Smooth muscle cell (in vitro differentiated cells): ENCODE results near the gene ANO2. TPM values are rescaled to one million over a fixed set of nuclear protein-coding genes. Genes with fewer than 3 reads are reported as not detected.

ENCODE experiments used
- DNase-seq: peaks from one replicate; lab custom pipeline; 2025; ENCODE audit not compliant: unreplicated experiment; lab: John Stamatoyannopoulos, UW
- H2AFZ ChIP-seq: fragments of 200-600 bp; sonication (generic); 2 replicates; pipeline ENCODE4 v1.6.0; 2016; ENCODE audit warnings: antibody characterized with exemption, low read depth, mild to moderate bottlenecking
- H3F3A ChIP-seq: fragments of 200-600 bp; sonication (generic); 2 replicates; pipeline ENCODE4 v1.6.0; 2017; ENCODE audit warnings: antibody characterized with exemption, low read depth
- H3K27ac ChIP-seq: fragments of 200-600 bp; sonication (generic); 2 replicates; pipeline ENCODE4 v1.5.1; 2016; ENCODE audit warnings: low read depth, mild to moderate bottlenecking
- H3K27me3 ChIP-seq: fragments of 200-600 bp; sonication (generic); 2 replicates; pipeline ENCODE4 v1.6.1; 2016; ENCODE audit warnings: low read depth, mild to moderate bottlenecking
- H3K36me3 ChIP-seq: fragments of 200-600 bp; sonication (generic); 2 replicates; pipeline ENCODE4 v1.5.1; 2016; ENCODE audit warnings: low read depth
- H3K4me1 ChIP-seq: fragments of 200-600 bp; sonication (generic); 2 replicates; pipeline ENCODE4 v1.5.1; 2016; ENCODE audit warnings: low read depth
- H3K4me2 ChIP-seq: fragments of 200-600 bp; sonication (generic); 2 replicates; pipeline ENCODE4 v1.6.0; 2016; ENCODE audit warnings: mild to moderate bottlenecking
- H3K4me3 ChIP-seq: fragments of 200-600 bp; sonication (generic); 2 replicates; pipeline ENCODE4 v1.5.1; 2016; ENCODE audit warnings: mild to moderate bottlenecking
- H3K79me2 ChIP-seq: fragments of 200-600 bp; sonication (generic); 2 replicates; pipeline ENCODE4 v1.6.0; 2016; ENCODE audit warnings: low read depth, mild to moderate bottlenecking
- H3K9ac ChIP-seq: fragments of 200-600 bp; sonication (generic); 2 replicates; pipeline ENCODE4 v1.6.0; 2016; ENCODE audit warnings: low read depth
- H3K9me3 ChIP-seq: fragments of 200-600 bp; sonication (generic); replicated peaks from 2 replicates; pipeline ENCODE4 v1.5.1; 2016; ENCODE audit warnings: low read depth
- H4K20me1 ChIP-seq: fragments of 200-600 bp; sonication (generic); 2 replicates; pipeline ENCODE4 v1.6.0; 2016; ENCODE audit warnings: low read depth
- CTCF ChIP-seq: fragments of 200-600 bp; sonication (generic); IDR thresholded peaks from 2 replicates; pipeline ENCODE4 v1.5.1; 2017; ENCODE audit warnings: borderline replicate concordance, mild to moderate bottlenecking, antibody characterized with exemption; ENCODE audit not compliant: insufficient read depth, poor library complexity, severe bottlenecking
- WGBS: methylation state at CpG from one replicate; pipeline ENCODE4 v1.1.7; 2016; ENCODE audit warnings: low lambda C conversion rate; 5-methylcytosine and 5-hydroxymethylcytosine counted together
- polyA plus RNA-seq: library from polyadenylated mRNA; unstranded; fragments of >200 nt; fragmentation: Nextera tagmentation; extraction: Ambion mirVana; gene quantifications from 2 replicates; pipeline ENCODE4 v1.2.1, GENCODE V29; 2016
- small RNA-seq: library from RNA; depleted of rRNA; stranded (forward); fragments of <200 nt; gene quantifications from one replicate; pipeline ENCODE3, GENCODE V24; 2014
- total RNA-seq: library from RNA; depleted of rRNA; stranded (reverse); fragments of >200 nt; gene quantifications from 2 replicates; pipeline ENCODE4 v1.2.3, GENCODE V29; 2014

Gene ANO2
- total and polyA plus RNA-seq, 2 experiments from 2014 or later, result 0.18 TPM; not detected in 1

- Histone ChIP-seq H3K9me3 (no peaks in the 10 kb centered on the region), H3K27ac (no peak overlapping the region), H3F3A (no peaks in the 10 kb centered on the region), H3K4me1 (peaks cover 9% of the 10 kb centered on the region), H3K36me3 (no peaks in the 10 kb centered on the region), H4K20me1 (no peaks in the 10 kb centered on the region), H2AFZ (no peak overlapping the region), H3K4me3 (no peak overlapping the region), H3K9ac (no peak overlapping the region), H3K79me2 (no peaks in the 10 kb centered on the region), H3K27me3 (no peaks in the 10 kb centered on the region), H3K4me2 (no peak overlapping the region)
- DNase-seq, result no peak
- WGBS, result 91% methylated on average over 4 of the region's 4 CpGs
- no peak for TF ChIP-seq CTCF
These were observed 430.5 kb downstream of the ANO2 start for GRCh38 chr12:5514545-5514944.

DNA sequence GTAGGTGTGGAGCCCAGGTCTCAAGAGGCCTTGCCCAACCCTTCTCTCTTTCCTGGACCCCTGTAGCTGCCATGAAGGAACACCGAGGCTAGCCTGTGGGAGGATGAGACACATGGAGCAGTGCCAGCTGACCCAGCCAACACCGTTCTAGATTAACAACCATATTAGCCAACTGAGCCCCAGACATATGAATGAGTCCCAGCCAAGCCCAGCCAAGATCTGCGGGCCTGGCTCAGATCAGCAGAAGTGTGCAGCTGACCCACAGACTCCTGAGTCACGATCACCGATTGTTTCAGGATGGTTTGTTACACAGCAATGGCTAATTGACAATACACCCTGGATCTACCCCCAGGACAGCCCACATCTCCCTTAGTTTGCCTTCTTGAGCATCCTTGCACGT lies 431.0 kb downstream of the ANO2 start:
- H3K4me3 ChIP-seq, result no peak overlapping the region
- H3K27me3 ChIP-seq, result no peaks in the 10 kb centered on the region
- H4K20me1 ChIP-seq, result no peaks in the 10 kb centered on the region
- H3K9ac ChIP-seq, result no peak overlapping the region
- no peaks in the 10 kb centered on the region for H3F3A ChIP-seq
- TF ChIP-seq CTCF, result no peak
- DNase-seq, result no peak
- H3K79me2 ChIP-seq, result no peaks in the 10 kb centered on the region
- WGBS, result 84% methylated on average over 6 of the region's 6 CpGs
- no peaks in the 10 kb centered on the region for H3K9me3 ChIP-seq
- no peak overlapping the region for H3K27ac ChIP-seq
- H3K36me3 ChIP-seq, result no peaks in the 10 kb centered on the region
- H3K4me2 ChIP-seq, result no peak overlapping the region
- H2AFZ ChIP-seq, result no peak overlapping the region
- H3K4me1 ChIP-seq, result peaks cover 9% of the 10 kb centered on the region

- DNase-seq, result no peak
These were observed 431.7 kb downstream of the ANO2 start for GRCh38 chr12:5513406-5513805.

More at GRCh38 chr12:5513406-5513805, 431.7 kb downstream of the ANO2 start:
- no peak overlapping the region for H3K4me3 ChIP-seq
- H3K9ac ChIP-seq, result no peak overlapping the region
- no peak overlapping the region for H3K4me2 ChIP-seq
- no peaks in the 10 kb centered on the region for H3K36me3 ChIP-seq
- no peak overlapping the region for H2AFZ ChIP-seq
- no peaks in the 10 kb centered on the region for H4K20me1 ChIP-seq
- no peaks in the 10 kb centered on the region for H3K79me2 ChIP-seq
- peaks cover 9% of the 10 kb centered on the region for H3K4me1 ChIP-seq
- no peaks in the 10 kb centered on the region for H3K27me3 ChIP-seq
- 85% methylated on average over 4 of the region's 4 CpGs for WGBS
- no peaks in the 10 kb centered on the region for H3F3A ChIP-seq
- no peaks in the 10 kb centered on the region for H3K9me3 ChIP-seq
- no peak for TF ChIP-seq CTCF
- no peak overlapping the region for H3K27ac ChIP-seq

Small RNA genes lying within 50 kb of the gene (small RNA-seq; reads per million reads assigned to genes)
- gene AC137627.1, result not detected

Other genes starting within 250 kb of the ANO2 start
- 0.09 TPM in 1 of 2 replicates, not detected in the other for gene VWF, start 179.4 kb upstream of the ANO2 start, total RNA-seq
- 0.19 and 0.79 TPM in 2 replicates for gene VWF, start 179.4 kb upstream of the ANO2 start, polyA plus RNA-seq